K562 (cell line): ENCODE results near the gene TRIM23. TPM values are rescaled to one million over a fixed set of nuclear protein-coding genes. Genes with fewer than 3 reads are reported as not detected.
A peak's percentile ranks its signal among the peaks of the same experiment; 100 is the strongest.

Source experiments
- BCOR ChIP-seq: fragments of 450-650 bp; IDR thresholded peaks from 2 replicates; pipeline ENCODE4 v1.6.1; 2016
- GTF2F1 ChIP-seq: IDR thresholded peaks from 2 replicates; pipeline ENCODE4 v1.6.1; 2011; ENCODE audit warnings: low read depth, low read length, improper control_type of control experiment
- HNRNPL ChIP-seq: fragments of 200-400 bp; formaldehyde crosslinking; IDR thresholded peaks from 2 replicates; pipeline ENCODE4 v1.6.1; 2017; ENCODE audit warnings: low read depth, mild to moderate bottlenecking, low read length
- KDM1A ChIP-seq, 2 experiments: fragments of 450-650 bp; IDR thresholded peaks; 2 replicates each; pipeline ENCODE4 v1.6.1; 2016; ENCODE audit warnings: mild to moderate bottlenecking in 2 of 2
- KLF16 ChIP-seq: IDR thresholded peaks from 2 replicates; pipeline ENCODE4 v1.6.1; 2016; ENCODE audit warnings: antibody characterized with exemption
- LEF1 ChIP-seq: fragments of 450-650 bp; IDR thresholded peaks from 2 replicates; pipeline ENCODE4 v1.6.1; 2016; ENCODE audit warnings: mild to moderate bottlenecking
- MAZ ChIP-seq, 2 experiments: fragments of 450-650 bp in 1 of 2; sonication (generic) in 1 of 2; formaldehyde crosslinking; IDR thresholded peaks in 1 of 2; conservative IDR thresholded peaks in 1 of 2; 2 replicates each; pipeline versions ENCODE4 v1.4.0 to v1.5.0; 2020; ENCODE audit warnings: mild to moderate bottlenecking in 1 of 2, missing genetic modification reagents in 1 of 2
- MBD2 ChIP-seq: sonication (generic); IDR thresholded peaks from 2 replicates; pipeline ENCODE4 v1.6.1; 2016; ENCODE audit warnings: low read depth, borderline replicate concordance
- MGA ChIP-seq: fragments of 450-650 bp; IDR thresholded peaks from 2 replicates; pipeline ENCODE4 v1.6.1; 2016; ENCODE audit warnings: mild to moderate bottlenecking, moderate library complexity
- MNT ChIP-seq, 2 experiments: fragments of 450-650 bp; conservative IDR thresholded peaks; 2 replicates each; pipeline ENCODE4 v1.6.1; 2017; ENCODE audit warnings: mild to moderate bottlenecking in 2 of 2, moderate library complexity in 2 of 2
- NR2F6 ChIP-seq: fragments of 450-650 bp; formaldehyde crosslinking; IDR thresholded peaks from 2 replicates; pipeline ENCODE4 v1.4.0; 2020; ENCODE audit warnings: mild to moderate bottlenecking
- RB1 ChIP-seq: fragments of 450-650 bp; IDR thresholded peaks from 2 replicates; pipeline ENCODE4 v1.6.1; 2017; ENCODE audit warnings: low read depth, mild to moderate bottlenecking
- RBM15 ChIP-seq: fragments of 200-400 bp; formaldehyde crosslinking; IDR thresholded peaks from 2 replicates; pipeline ENCODE4 v1.6.1; 2018; ENCODE audit warnings: mild to moderate bottlenecking, low read length, moderate library complexity; ENCODE audit not compliant: insufficient read depth
- SRSF9 ChIP-seq: fragments of 200-400 bp; formaldehyde crosslinking; IDR thresholded peaks from 2 replicates; pipeline ENCODE4 v1.6.1; 2017; ENCODE audit warnings: low read depth, low read length, borderline replicate concordance
- TAF7 ChIP-seq: fragments of 450-650 bp; IDR thresholded peaks from 2 replicates; pipeline ENCODE4 v1.6.1; 2016; ENCODE audit warnings: missing genetic modification characterization, missing compliant biosample characterization
- ZNF175 ChIP-seq: fragments of 200-800 bp; sonication (Bioruptor generic); IDR thresholded peaks from 2 replicates; pipeline ENCODE4 v1.6.1; 2016; ENCODE audit warnings: low read depth, mild to moderate bottlenecking, missing genetic modification characterization, missing compliant biosample characterization
- ZNF316 ChIP-seq: fragments of 450-650 bp; IDR thresholded peaks from 2 replicates; pipeline ENCODE4 v1.6.1; 2016
- ZNF707 ChIP-seq: fragments of 250-450 bp; sonication (Bioruptor Pico); conservative IDR thresholded peaks from 2 replicates; pipeline ENCODE4 v1.8.0; 2022; ENCODE audit warnings: inconsistent platforms, mild to moderate bottlenecking, moderate library complexity
- polyA plus RNA-seq, 8 experiments: library from polyadenylated mRNA; depleted of rRNA in 4 of 8; stranded (reverse) in 5 of 8; unstranded in 3 of 8; fragments of >200 nt; fragmentation: Nextera tagmentation in 2 of 8; fragmentation: Illumina TruSeq in 1 of 8; extraction: Ambion mirVana in 2 of 8; extraction: Trizol in 1 of 8; gene quantifications; 2 replicates each; pipeline versions ENCODE4 v1.2.1 to v1.2.3, GENCODE V29; 2011 to 2014; ENCODE audit warnings: inconsistent platforms in 1 of 8, missing spikeins in 1 of 8
- total RNA-seq, 7 experiments: library from RNA; depleted of rRNA in 6 of 7; stranded (reverse); fragments of >200 nt in 6 of 7; fragmentation: Illumina TruSeq in 2 of 7; extraction: Trizol in 2 of 7; gene quantifications; 2 replicates each; pipeline versions ENCODE4 v1.2.1 to v1.2.3, GENCODE V29; 2011 to 2021; ENCODE audit warnings: low replicate concordance in 1 of 7

TRIM23 gene
- total and polyA plus RNA-seq, 9 of the 15 experiments (the other 6 are each of a cell fraction or from before 2014, with no cell fraction given) = 2.4 to 8.5 (median 4.9) TPM

GRCh38 chr5:65624025-65624570 is at the start of gene TRIM23 (continued):
- TF ChIP-seq ZNF707 (no peak), MAZ (CRISPR knock-in tag; conservative IDR thresholded peaks at IDR 0.05 in 1 of 2, IDR thresholded peaks at IDR 0.05 in 1 of 2) (peak in 1 of 2 experiments; percentile 66; a peak in 3 of 4 replicates), MGA (peak; percentile 51), RB1 (peak; percentile 14; the same call in 1 of the 2 replicates), BCOR (no peak), HNRNPL (no peak), GTF2F1 (no peak), MBD2 (0 out of 2 replicates have a peak, but pooled peaks have one; percentile 9), TAF7 (tag) (no peak), KLF16 (no peak), ZNF316 (no peak), SRSF9 (no peak), LEF1 (no peak), ZNF175 (CRISPR knock-in tag) (no peak), KDM1A (IDR thresholded peaks at IDR 0.05) (peak; percentile 31 to 40; a peak in 2 of 4 replicates), RBM15 (no peak), MNT (conservative IDR thresholded peaks at IDR 0.05) (peak; percentile 60 to 67), NR2F6 (CRISPR knock-in tag) (no peak)
